ENCODE results near the gene RPUSD1.
"Not testable (repeated sequence)": the region's sequence is repeated elsewhere in the genome, so short reads cannot be mapped to it uniquely, and the experiment has no call there.

Gene RPUSD1

DNA sequence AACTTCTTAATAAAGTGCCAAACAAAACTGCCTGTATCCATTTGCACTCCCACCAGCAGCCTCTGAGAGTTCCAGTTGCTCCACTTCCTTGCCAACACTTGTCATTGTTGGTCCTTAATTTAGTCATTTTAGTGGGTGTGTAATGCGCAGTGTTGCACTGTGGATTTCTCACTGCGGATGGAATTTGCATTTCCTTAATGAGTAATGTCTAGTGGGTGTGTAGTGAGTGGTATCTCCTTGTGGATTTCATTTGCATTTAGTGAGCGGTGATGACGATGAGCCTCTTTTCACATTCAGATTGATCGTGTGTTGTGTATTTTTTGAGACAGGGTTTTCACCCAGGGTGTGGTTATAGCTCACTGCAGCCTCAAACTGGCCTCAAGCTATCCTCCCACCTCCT lies 31.8 kb downstream of the RPUSD1 start:
- no peak overlapping the region for H3K4me3 ChIP-seq (replicated peaks in 1 of 2; ENCODE audit: low read depth in 2 of 2, low read length in 2 of 2)
- TF ChIP-seq, protein P1, sequence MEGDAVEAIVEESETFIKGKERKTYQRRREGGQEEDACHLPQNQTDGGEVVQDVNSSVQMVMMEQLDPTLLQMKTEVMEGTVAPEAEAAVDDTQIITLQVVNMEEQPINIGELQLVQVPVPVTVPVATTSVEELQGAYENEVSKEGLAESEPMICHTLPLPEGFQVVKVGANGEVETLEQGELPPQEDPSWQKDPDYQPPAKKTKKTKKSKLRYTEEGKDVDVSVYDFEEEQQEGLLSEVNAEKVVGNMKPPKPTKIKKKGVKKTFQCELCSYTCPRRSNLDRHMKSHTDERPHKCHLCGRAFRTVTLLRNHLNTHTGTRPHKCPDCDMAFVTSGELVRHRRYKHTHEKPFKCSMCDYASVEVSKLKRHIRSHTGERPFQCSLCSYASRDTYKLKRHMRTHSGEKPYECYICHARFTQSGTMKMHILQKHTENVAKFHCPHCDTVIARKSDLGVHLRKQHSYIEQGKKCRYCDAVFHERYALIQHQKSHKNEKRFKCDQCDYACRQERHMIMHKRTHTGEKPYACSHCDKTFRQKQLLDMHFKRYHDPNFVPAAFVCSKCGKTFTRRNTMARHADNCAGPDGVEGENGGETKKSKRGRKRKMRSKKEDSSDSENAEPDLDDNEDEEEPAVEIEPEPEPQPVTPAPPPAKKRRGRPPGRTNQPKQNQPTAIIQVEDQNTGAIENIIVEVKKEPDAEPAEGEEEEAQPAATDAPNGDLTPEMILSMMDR (IDR thresholded peaks at IDR 0.05; ENCODE audit: low read depth, low read length), result no peak
- DNase-seq (ENCODE audit: low read depth in 2 of 2), result no peak

DNA sequence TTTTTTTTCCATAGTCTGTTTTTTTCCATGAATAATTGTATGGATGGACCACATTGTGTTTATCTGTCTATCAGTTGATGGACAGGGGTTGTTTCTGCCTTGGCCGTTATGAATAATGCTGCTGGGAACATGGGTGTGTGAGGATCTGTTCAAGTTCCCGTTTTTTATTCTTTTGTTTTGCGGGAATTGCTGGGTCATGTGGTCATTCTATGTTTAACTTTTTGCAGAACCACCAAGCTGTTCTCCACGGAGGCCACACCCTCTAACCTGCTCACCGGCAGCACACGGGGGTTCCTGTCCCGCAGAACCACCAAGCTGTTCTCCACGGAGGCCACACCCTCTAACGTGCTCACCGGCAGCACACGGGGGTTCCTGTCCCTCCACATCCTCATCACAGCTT lies 33.5 kb downstream of the RPUSD1 start:
- no peak overlapping the region for H3K4me3 ChIP-seq (replicated peaks in 1 of 2; ENCODE audit: low read depth in 2 of 2, low read length in 2 of 2)
- no peak for DNase-seq (ENCODE audit: low read depth in 2 of 2)
- TF ChIP-seq, protein P1 (IDR thresholded peaks at IDR 0.05; ENCODE audit: low read depth, low read length), result no peak

DNA sequence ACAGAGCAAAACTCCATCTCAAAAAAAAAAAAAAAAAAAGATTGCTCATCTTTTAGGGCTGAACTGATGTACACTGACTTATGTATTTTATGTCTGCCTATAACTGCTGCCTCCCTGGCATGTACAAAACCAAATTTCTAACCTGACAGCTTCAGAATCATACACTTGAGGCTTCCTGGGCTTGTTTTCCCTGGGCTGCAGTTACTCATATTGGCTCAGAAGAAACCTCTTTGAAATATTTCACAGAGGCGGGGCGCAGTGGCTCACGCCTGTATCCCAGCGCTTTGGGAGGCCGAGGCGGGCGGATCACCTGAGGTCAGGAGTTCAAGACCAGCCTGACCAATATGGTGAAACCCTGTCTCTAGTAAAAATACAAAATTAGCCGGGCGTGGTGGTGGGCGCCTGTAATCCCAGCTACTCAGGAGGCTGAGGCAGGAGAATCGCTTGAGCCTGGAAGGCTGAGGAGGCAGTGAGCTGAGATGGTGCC lies 34.0 kb downstream of the RPUSD1 start:
- not testable (repeated sequence) for H3K4me3 ChIP-seq (replicated peaks in 1 of 2; ENCODE audit: low read depth in 2 of 2, low read length in 2 of 2); DNase-seq (ENCODE audit: low read depth in 2 of 2)

GRCh38 chr16:752007-752312 lies 36.2 kb downstream of the RPUSD1 start:
- no peak overlapping the region for H3K4me3 ChIP-seq (replicated peaks in 1 of 2; ENCODE audit: low read depth in 2 of 2, low read length in 2 of 2)
- TF ChIP-seq, protein P1 (IDR thresholded peaks at IDR 0.05; ENCODE audit: low read depth, low read length), result no peak
- DNase-seq (ENCODE audit: low read depth in 2 of 2), result no peak

GRCh38 chr16:751152-752006 lies 36.8 kb downstream of the RPUSD1 start:
- no peak overlapping the region for H3K4me3 ChIP-seq (replicated peaks in 1 of 2; ENCODE audit: low read depth in 2 of 2, low read length in 2 of 2)
- TF ChIP-seq, protein P1 (IDR thresholded peaks at IDR 0.05; ENCODE audit: low read depth, low read length), result no peak
- no peak for DNase-seq (ENCODE audit: low read depth in 2 of 2)

GRCh38 chr16:750485-750884 lies 37.7 kb downstream of the RPUSD1 start:
- TF ChIP-seq, protein P1 (IDR thresholded peaks at IDR 0.05; ENCODE audit: low read depth, low read length), result no peak
- H3K4me3 ChIP-seq (replicated peaks in 1 of 2; ENCODE audit: low read depth in 2 of 2, low read length in 2 of 2), result no peak overlapping the region
- no peak for DNase-seq (ENCODE audit: low read depth in 2 of 2)

- TF ChIP-seq, protein P1 (IDR thresholded peaks at IDR 0.05; ENCODE audit: low read depth, low read length), result no peak
- no peak overlapping the region for H3K4me3 ChIP-seq (replicated peaks in 1 of 2; ENCODE audit: low read depth in 2 of 2, low read length in 2 of 2)
- peak; percentile 84 to 85 for DNase-seq (ENCODE audit: low read depth in 2 of 2)
These were observed 39.2 kb downstream of the RPUSD1 start for GRCh38 chr16:749010-749409.
